DOHH2 (cell line): ENCODE data around the gene TGM2.

Source experiments
- H3F3A ChIP-seq: fragments of 200-600 bp; sonication (generic), shearing (Covaris generic); 2 replicates; pipeline ENCODE4 v1.6.0; 2016; ENCODE audit warnings: antibody characterized with exemption, mild to moderate bottlenecking; ENCODE audit not compliant: control insufficient read depth, insufficient read depth
- H3K27ac ChIP-seq: fragments of 200-600 bp; sonication (generic); 2 replicates; pipeline ENCODE4 v1.5.1; 2014; ENCODE audit warnings: low read depth, mild to moderate bottlenecking, low read length, moderate library complexity
- H3K27me3 ChIP-seq: fragments of 200-600 bp; sonication (generic); 2 replicates; pipeline ENCODE4 v1.6.1; 2014; ENCODE audit warnings: mild to moderate bottlenecking, low read length, mixed read lengths; ENCODE audit not compliant: control insufficient read depth
- H3K36me3 ChIP-seq: fragments of 200-600 bp; sonication (generic); 2 replicates; pipeline ENCODE4 v1.6.1; 2014; ENCODE audit warnings: mild to moderate bottlenecking, low read length, moderate library complexity, mixed read lengths; ENCODE audit not compliant: control insufficient read depth
- H3K4me1 ChIP-seq: fragments of 200-600 bp; sonication (generic); 2 replicates; pipeline ENCODE4 v1.6.1; 2014; ENCODE audit warnings: mild to moderate bottlenecking, low read length, mixed read lengths; ENCODE audit not compliant: control insufficient read depth
- H3K4me2 ChIP-seq: fragments of 200-600 bp; sonication (generic); 2 replicates; pipeline ENCODE4 v1.6.0; 2014; ENCODE audit warnings: mild to moderate bottlenecking, low read length, moderate library complexity
- H3K4me3 ChIP-seq: fragments of 200-600 bp; sonication (generic); 2 replicates; pipeline ENCODE4 v1.5.1; 2014; ENCODE audit warnings: mild to moderate bottlenecking, low read length, mixed read lengths
- H3K79me2 ChIP-seq: fragments of 200-600 bp; sonication (generic); 2 replicates; pipeline ENCODE4 v1.6.1; 2014; ENCODE audit warnings: mild to moderate bottlenecking, low read length, mixed read lengths; ENCODE audit not compliant: control insufficient read depth
- H3K9me2 ChIP-seq: fragments of 200-600 bp; sonication (generic); replicated peaks from 2 replicates; pipeline ENCODE4 v1.6.1; 2014; ENCODE audit warnings: mild to moderate bottlenecking, low read length, mixed read lengths; ENCODE audit not compliant: control insufficient read depth
- H3K9me3 ChIP-seq: fragments of 200-600 bp; sonication (generic); 2 replicates; pipeline ENCODE4 v1.6.1; 2014; ENCODE audit warnings: antibody characterized with exemption, low read length, mixed read lengths; ENCODE audit not compliant: control insufficient read depth, insufficient read depth
- H4K20me1 ChIP-seq: fragments of 200-600 bp; sonication (generic); 2 replicates; pipeline ENCODE4 v1.6.0; 2014; ENCODE audit warnings: low read depth, mild to moderate bottlenecking, antibody characterized with exemption, low read length, moderate library complexity; ENCODE audit not compliant: control insufficient read depth, insufficient read depth
- EZH2phosphoT487 ChIP-seq: fragments of 200-600 bp; sonication (generic); IDR thresholded peaks from 2 replicates; pipeline ENCODE4 v1.6.1; 2017; ENCODE audit warnings: borderline replicate concordance, mild to moderate bottlenecking, antibody characterized with exemption, low read length, moderate library complexity, mixed read lengths
- TF ChIP-seq, protein P1 (sequence below): fragments of 200-600 bp; sonication (generic); IDR thresholded peaks from one replicate; pipeline ENCODE4 v1.5.1; 2014; ENCODE audit warnings: antibody characterized with exemption, mild to moderate bottlenecking, low read depth, low read length; ENCODE audit not compliant: poor library complexity, severe bottlenecking

TGM2 gene

DNA sequence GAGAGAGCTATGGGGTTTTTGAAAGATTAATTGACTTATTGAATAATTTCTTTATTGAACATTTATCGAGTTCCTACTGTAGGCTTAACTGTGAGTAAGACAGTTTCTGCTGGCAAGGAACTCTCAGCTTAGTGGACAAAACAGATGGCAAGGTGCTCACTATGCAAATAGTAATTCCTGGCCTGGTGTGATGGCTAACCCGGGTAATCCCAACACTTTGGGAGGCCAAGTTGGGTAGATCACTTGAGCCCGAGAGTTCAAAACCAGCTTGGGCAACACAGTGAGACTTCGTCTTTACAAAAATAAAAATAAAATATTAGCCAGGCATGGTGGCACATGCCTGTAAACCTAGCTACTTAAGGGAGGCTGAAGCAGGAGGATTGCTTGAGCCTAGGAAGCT, 13.5 kb upstream of the TGM2 start:
- Histone ChIP-seq H3K27me3 (peaks cover 5% of the 10 kb centered on the region; the same call in 1 of the 2 replicates), H3K36me3 (no peaks in the 10 kb centered on the region), H3K4me2 (no peak overlapping the region), H3K79me2 (no peaks in the 10 kb centered on the region), H3K9me3 (no peaks in the 10 kb centered on the region), H4K20me1 (no peaks in the 10 kb centered on the region), H3K27ac (no peak overlapping the region), H3K4me1 (no peaks in the 10 kb centered on the region), H3K9me2 (no peaks in the 10 kb centered on the region), H3F3A (no peaks in the 10 kb centered on the region), H3K4me3 (no peak overlapping the region)
- TF ChIP-seq, protein P1, sequence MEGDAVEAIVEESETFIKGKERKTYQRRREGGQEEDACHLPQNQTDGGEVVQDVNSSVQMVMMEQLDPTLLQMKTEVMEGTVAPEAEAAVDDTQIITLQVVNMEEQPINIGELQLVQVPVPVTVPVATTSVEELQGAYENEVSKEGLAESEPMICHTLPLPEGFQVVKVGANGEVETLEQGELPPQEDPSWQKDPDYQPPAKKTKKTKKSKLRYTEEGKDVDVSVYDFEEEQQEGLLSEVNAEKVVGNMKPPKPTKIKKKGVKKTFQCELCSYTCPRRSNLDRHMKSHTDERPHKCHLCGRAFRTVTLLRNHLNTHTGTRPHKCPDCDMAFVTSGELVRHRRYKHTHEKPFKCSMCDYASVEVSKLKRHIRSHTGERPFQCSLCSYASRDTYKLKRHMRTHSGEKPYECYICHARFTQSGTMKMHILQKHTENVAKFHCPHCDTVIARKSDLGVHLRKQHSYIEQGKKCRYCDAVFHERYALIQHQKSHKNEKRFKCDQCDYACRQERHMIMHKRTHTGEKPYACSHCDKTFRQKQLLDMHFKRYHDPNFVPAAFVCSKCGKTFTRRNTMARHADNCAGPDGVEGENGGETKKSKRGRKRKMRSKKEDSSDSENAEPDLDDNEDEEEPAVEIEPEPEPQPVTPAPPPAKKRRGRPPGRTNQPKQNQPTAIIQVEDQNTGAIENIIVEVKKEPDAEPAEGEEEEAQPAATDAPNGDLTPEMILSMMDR: no peak
- no peak for TF ChIP-seq EZH2phosphoT487

GRCh38 chr20:38178065-38178491, 13.0 kb upstream of the TGM2 start:
- no peaks in the 10 kb centered on the region for H3K36me3 ChIP-seq
- H3K27ac ChIP-seq: no peak overlapping the region
- H3K79me2 ChIP-seq: no peaks in the 10 kb centered on the region
- H3K4me3 ChIP-seq: no peak overlapping the region
- no peaks in the 10 kb centered on the region for H3F3A ChIP-seq
- peaks cover 5% of the 10 kb centered on the region; the same call in 1 of the 2 replicates for H3K27me3 ChIP-seq
- H3K9me2 ChIP-seq: no peaks in the 10 kb centered on the region
- H3K9me3 ChIP-seq: no peaks in the 10 kb centered on the region
- no peaks in the 10 kb centered on the region for H3K4me1 ChIP-seq
- H4K20me1 ChIP-seq: no peaks in the 10 kb centered on the region
- no peak overlapping the region for H3K4me2 ChIP-seq
- no peak for TF ChIP-seq EZH2phosphoT487
- TF ChIP-seq, protein P1: no peak

- no peaks in the 10 kb centered on the region for H3K9me3 ChIP-seq
- H3F3A ChIP-seq: no peaks in the 10 kb centered on the region
- no peaks in the 10 kb centered on the region for H3K79me2 ChIP-seq
- H3K27me3 ChIP-seq: peaks cover under 1% of the 10 kb centered on the region; the same call in 1 of the 2 replicates
- H3K4me1 ChIP-seq: no peaks in the 10 kb centered on the region
- no peaks in the 10 kb centered on the region for H3K36me3 ChIP-seq
- TF ChIP-seq, protein P1: no peak
- no peak for TF ChIP-seq EZH2phosphoT487
- no peaks in the 10 kb centered on the region for H4K20me1 ChIP-seq
- H3K4me3 ChIP-seq: no peak overlapping the region
- H3K4me2 ChIP-seq: no peak overlapping the region
- no peak overlapping the region for H3K27ac ChIP-seq
- H3K9me2 ChIP-seq: no peaks in the 10 kb centered on the region
These were observed 12.1 kb upstream of the TGM2 start for GRCh38 chr20:38177201-38177600.
